HFF-Myc (cell line): ENCODE measurements around the gene PARVB.

Experiments used
- DNase-seq: peaks from one replicate; pipeline ENCODE4 v3.0.0-alpha.2; 2011; ENCODE audit warnings: low read depth; ENCODE audit errors: extremely low read depth
- H3K4me3 ChIP-seq: replicated peaks from 2 replicates; pipeline ENCODE4 v1.5.1; 2011; ENCODE audit warnings: low read depth, mild to moderate bottlenecking, control low read depth, low read length
- TF ChIP-seq, protein P1 (sequence below): IDR thresholded peaks from 2 replicates; pipeline ENCODE4 v1.5.1; 2012; ENCODE audit warnings: mild to moderate bottlenecking, low read depth, low read length, control low read depth; ENCODE audit errors: missing control alignments

PARVB gene

DNA sequence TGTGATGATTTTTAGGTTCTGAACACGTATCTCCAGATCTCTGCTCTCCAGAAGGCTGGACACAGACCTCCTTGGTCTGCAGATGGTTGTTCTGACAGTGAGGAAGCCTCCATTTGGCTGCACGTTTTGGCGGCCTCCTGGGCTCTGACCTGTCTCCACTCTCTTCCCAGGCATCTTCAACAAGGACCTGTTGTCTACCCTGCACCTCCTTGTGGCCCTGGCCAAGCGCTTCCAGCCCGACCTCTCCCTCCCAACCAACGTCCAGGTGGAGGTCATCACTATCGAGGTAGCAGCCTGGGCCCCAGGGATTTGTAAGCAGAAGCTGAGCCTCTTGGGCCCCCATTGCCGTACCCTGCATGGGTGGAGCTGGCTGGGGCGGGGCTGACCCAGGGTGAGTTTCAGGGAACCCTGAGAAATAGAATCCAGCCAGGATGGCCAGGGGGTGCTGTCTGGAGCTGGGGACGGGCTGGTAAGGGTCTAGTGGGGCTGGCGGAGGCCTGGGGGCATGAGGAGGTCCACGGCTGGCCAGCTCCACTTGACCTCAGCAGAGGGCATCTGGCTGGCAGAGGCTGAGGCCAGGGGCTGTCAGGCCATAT, 166.4 kb downstream of the PARVB start:
- TF ChIP-seq, protein P1, sequence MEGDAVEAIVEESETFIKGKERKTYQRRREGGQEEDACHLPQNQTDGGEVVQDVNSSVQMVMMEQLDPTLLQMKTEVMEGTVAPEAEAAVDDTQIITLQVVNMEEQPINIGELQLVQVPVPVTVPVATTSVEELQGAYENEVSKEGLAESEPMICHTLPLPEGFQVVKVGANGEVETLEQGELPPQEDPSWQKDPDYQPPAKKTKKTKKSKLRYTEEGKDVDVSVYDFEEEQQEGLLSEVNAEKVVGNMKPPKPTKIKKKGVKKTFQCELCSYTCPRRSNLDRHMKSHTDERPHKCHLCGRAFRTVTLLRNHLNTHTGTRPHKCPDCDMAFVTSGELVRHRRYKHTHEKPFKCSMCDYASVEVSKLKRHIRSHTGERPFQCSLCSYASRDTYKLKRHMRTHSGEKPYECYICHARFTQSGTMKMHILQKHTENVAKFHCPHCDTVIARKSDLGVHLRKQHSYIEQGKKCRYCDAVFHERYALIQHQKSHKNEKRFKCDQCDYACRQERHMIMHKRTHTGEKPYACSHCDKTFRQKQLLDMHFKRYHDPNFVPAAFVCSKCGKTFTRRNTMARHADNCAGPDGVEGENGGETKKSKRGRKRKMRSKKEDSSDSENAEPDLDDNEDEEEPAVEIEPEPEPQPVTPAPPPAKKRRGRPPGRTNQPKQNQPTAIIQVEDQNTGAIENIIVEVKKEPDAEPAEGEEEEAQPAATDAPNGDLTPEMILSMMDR, result no peak
- H3K4me3 ChIP-seq, result no peak overlapping the region
- no peak for DNase-seq

DNA sequence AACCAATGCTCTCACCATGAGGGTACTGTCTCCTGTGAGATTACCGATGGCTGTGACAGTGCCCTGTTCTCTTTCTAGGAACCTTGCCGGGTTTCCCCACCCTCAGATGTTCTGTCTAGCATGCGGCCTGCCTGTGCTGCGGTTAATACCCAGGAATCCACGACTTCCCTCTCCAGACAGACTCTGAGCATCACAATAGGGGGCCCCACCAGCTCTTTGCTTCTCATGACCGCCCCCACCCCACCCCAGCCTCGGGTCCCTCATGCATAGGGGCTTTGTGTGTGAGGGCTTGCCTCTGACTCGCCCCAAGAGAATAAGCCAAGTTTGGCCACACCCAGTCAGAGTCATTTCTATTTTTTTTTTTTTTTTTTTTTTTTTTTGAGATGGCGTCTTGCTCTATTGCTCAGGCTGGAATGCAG, 166.9 kb downstream of the PARVB start:
- DNase-seq, result no peak
- TF ChIP-seq, protein P1, result no peak

GRCh38 chr22:44192098-44192815, 168.2 kb downstream of the PARVB start:
- H3K4me3 ChIP-seq, result no peak overlapping the region
- TF ChIP-seq, protein P1, result no peak
- no peak for DNase-seq

More for the DNA sequence above, 166.9 kb downstream of the PARVB start:
- no peak overlapping the region for H3K4me3 ChIP-seq

GRCh38 chr22:44192816-44193534, 168.9 kb downstream of the PARVB start:
- no peak for DNase-seq
- H3K4me3 ChIP-seq, result no peak overlapping the region
- TF ChIP-seq, protein P1, result no peak

- DNase-seq, result no peak
Observed at GRCh38 chr22:44193535-44193891, 169.4 kb downstream of the PARVB start.

DNA sequence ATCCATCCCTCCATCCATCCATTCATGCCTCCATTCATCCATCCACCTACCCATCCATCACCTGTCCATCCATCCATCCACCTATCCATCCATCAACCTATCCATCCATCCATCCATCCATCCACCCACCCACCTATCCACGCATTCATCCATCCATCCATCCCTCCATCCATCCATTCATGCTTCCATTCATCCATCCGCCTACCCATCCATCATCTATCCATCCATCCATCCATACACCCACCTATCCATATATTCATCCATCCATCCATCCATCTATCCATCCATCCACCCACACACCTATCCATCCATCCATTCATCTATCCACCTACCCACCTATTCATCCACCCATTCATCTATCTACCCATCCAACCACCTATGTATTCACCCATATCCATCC, 170.5 kb downstream of the PARVB start:
- no peak for DNase-seq
- H3K4me3 ChIP-seq, result no peak overlapping the region
- TF ChIP-seq, protein P1, result no peak

More at GRCh38 chr22:44193535-44193891, 169.4 kb downstream of the PARVB start:
- no peak overlapping the region for H3K4me3 ChIP-seq
- TF ChIP-seq, protein P1, result no peak
